Psoas muscle (tissue), 8 donors: ENCODE data around the gene ZNF512. TPM values are rescaled to one million over a fixed set of nuclear protein-coding genes. Genes with fewer than 3 reads are reported as not detected.
"Not testable (repeated sequence)": the region's sequence is repeated elsewhere in the genome, so short reads cannot be mapped to it uniquely, and the experiment has no call there.

Source experiments
- ATAC-seq, 4 donors: fragments of 200-7000 bp; cut with Tn5 transposase; one replicate each; pipeline ENCODE4 v1.9.1; 2020; ENCODE audit warnings: moderate library complexity in 3 of 4, mild to moderate bottlenecking in 2 of 4
- DNase-seq, 2 donors: peaks; one replicate each; pipeline ENCODE4 v3.0.0-alpha.2; 2020
- H3K27ac ChIP-seq: fragments of 200-600 bp; one replicate; pipeline ENCODE4 v1.8.0; 2022
- H3K27me3 ChIP-seq, 3 donors: fragments of 200-600 bp in 1 of 3; one replicate each; pipeline versions ENCODE4 v1.6.1 to v1.8.0; 2013 to 2022; ENCODE audit warnings: low read length in 2 of 3, mild to moderate bottlenecking in 2 of 3, moderate library complexity in 1 of 3; ENCODE audit not compliant: insufficient read depth in 3 of 3
- H3K36me3 ChIP-seq, 2 donors: fragments of 200-600 bp in 1 of 2; one replicate each; pipeline versions ENCODE4 v1.6.1 to v1.8.0; 2013 to 2022; ENCODE audit warnings: low read depth in 1 of 2, mild to moderate bottlenecking in 1 of 2, moderate library complexity in 1 of 2; ENCODE audit not compliant: insufficient read depth in 1 of 2
- H3K4me1 ChIP-seq: fragments of 200-600 bp; one replicate; pipeline ENCODE4 v1.8.0; 2022
- H3K4me3 ChIP-seq: fragments of 200-600 bp; one replicate; pipeline ENCODE4 v1.8.0; 2022; ENCODE audit warnings: mild to moderate bottlenecking
- H3K9me3 ChIP-seq: fragments of 200-600 bp; one replicate; pipeline ENCODE4 v1.8.0; 2022
- CTCF ChIP-seq: fragments of 200-600 bp; IDR thresholded peaks from one replicate; pipeline ENCODE4 v1.8.0; 2022; ENCODE audit warnings: antibody characterized with exemption
- WGBS, 3 donors: extraction: QIAGEN DNeasy Blood & Tissue Kit; methylation state at CpG; one replicate each; pipeline versions ENCODE4 v1.1.6 to v1.1.7; 2013; 5-methylcytosine and 5-hydroxymethylcytosine counted together
- intact Hi-C, 2 donors: fragments of 100-400 bp; cut with DNase I; formaldehyde crosslinking; loops; one replicate each; pipeline versions ENCODE4 v1.11.0 to v1.14.2; 2022
- polyA plus RNA-seq, 3 donors: library from polyadenylated mRNA; stranded (reverse); fragments of 200-250 nt; gene quantifications; one replicate each; pipeline ENCODE4 v1.2.3, GENCODE V29; 2013
- total RNA-seq, 4 donors: library from RNA; stranded (reverse); fragmentation: NEBNext Ultra II Directional in 2 of 4; extraction: Animal tissue kit (Norgen Biotek cat#: 25700) in 2 of 4; gene quantifications; one replicate each; pipeline versions ENCODE4 v1.2.1 to v1.2.4, GENCODE V29; 2021 to 2023
- donor health status: healthy with polysubstance abuse.
- donor health status: DM: no; HTN: no; CAD: no; lungs with moderate emphysema.
- donor health status: Bipolar disorder and iron deficiency.
- donor health status: healthy.
- donor health status: DM: yes; HTN: yes; CAD: no.
- donor health status: DM: no; HTN: no; CAD: no.
- donor health status: DM: no; HTN: no; CAD: no.
- donor health status: DM: yes; HTN: yes; CAD: no.

Gene ZNF512
- total and polyA plus RNA-seq, 7 donors, result 5.1 to 17.0 (median 9.4) TPM

DNA sequence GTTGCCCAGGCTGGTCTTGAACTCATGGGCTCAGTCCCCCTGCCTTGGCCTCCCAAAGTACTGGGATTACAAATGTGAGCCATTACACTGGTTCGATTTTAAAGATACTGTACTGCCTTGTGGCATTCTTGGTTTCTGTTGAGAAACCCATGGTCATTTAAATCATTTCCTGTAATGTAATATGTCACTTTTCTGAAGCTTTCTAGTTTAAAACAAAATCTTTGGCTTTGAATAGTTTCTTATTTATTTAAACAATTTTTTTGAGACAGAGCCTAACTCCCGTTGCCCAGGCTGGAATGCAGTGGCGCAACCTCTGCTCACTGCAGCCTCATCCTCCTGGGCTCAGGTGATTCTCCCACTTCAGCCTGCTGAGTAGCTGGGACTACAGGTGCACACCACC lies 8.9 kb downstream of the ZNF512 start:
- peaks cover 7% of the 10 kb centered on the region for H3K9me3 ChIP-seq
- no peaks in the 10 kb centered on the region for H3K4me1 ChIP-seq
- H3K27me3 ChIP-seq, result no peaks in the 10 kb centered on the region
- DNase-seq (no peak), ATAC-seq (no peak)
- WGBS, 3 donors, result 95 to 99% (median 98%) methylated on average over 3 of the region's 3 CpGs
- intact Hi-C loops, result no loop called here
- H3K36me3 ChIP-seq, result no peaks in the 10 kb centered on the region
- no peak overlapping the region for H3K4me3 ChIP-seq
- H3K27ac ChIP-seq, result no peak overlapping the region
- no peak for TF ChIP-seq CTCF

DNA sequence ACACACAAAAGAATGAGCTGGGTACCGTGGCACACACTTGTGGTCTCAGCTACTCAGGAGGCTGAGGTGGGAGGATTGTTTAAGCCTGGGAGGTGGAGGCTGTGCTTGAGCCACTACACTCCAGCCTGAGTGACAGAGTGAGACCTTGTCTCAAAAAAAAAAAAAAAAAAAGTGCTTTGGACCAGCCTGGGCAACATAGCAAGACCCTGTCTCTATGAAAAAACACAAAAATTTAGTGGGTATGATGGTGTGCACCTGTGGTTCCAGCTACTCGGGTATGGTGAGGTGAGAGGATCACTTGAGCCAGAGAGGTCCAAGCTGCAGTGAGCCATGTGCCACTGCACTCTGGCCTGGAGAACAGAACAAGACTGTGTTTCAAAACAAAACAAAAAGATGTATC lies 10.4 kb downstream of the ZNF512 start:
- intact Hi-C loops, result no loop called here
- peaks cover 7% of the 10 kb centered on the region for H3K9me3 ChIP-seq

GRCh38 chr2:27594020-27594703 lies 11.3 kb downstream of the ZNF512 start:
- ATAC-seq, H3K4me1 ChIP-seq, H3K36me3 ChIP-seq, DNase-seq, H3K27me3 ChIP-seq, H3K27ac ChIP-seq, intact Hi-C loops, H3K9me3 ChIP-seq, H3K4me3 ChIP-seq: not testable (repeated sequence)
- 98 to 99% (median 98%) methylated on average over 45 of the region's 45 CpGs for WGBS, 3 donors

More for the DNA sequence above, 10.4 kb downstream of the ZNF512 start:
- no peak for DNase-seq
- Histone ChIP-seq H3K36me3 (no peaks in the 10 kb centered on the region), H3K4me1 (no peaks in the 10 kb centered on the region), H3K4me3 (no peak overlapping the region), H3K27ac (no peak overlapping the region), H3K27me3 (no peaks in the 10 kb centered on the region)
- TF ChIP-seq CTCF, result no peak
- ATAC-seq, result no peak
- 97 to 100% (median 100%) methylated on average over 2 of the region's 2 CpGs for WGBS, 3 donors

- ATAC-seq, intact Hi-C loops, H3K4me3 ChIP-seq, H3K27ac ChIP-seq, DNase-seq, H3K4me1 ChIP-seq, H3K9me3 ChIP-seq, H3K27me3 ChIP-seq: not testable (repeated sequence)
- WGBS, 3 donors, result 97 to 99% (median 99%) methylated on average over 9 of the region's 9 CpGs
- H3K36me3 ChIP-seq, result peaks cover 4 to 15% of the 10 kb centered on the region in 2 donors
These were observed 12.6 kb downstream of the ZNF512 start for GRCh38 chr2:27595412-27595811.

- intact Hi-C loops, result no loop called here
- WGBS, 3 donors, result 96 to 100% (median 97%) methylated on average over 1 of the region's 1 CpG
- ATAC-seq (no peak), DNase-seq (no peak)
- no peak overlapping the region for H3K27ac ChIP-seq
- H3K27me3 ChIP-seq, result no peaks in the 10 kb centered on the region
- H3K4me3 ChIP-seq, result no peak overlapping the region
- no peak for TF ChIP-seq CTCF
- peaks cover 4 to 27% of the 10 kb centered on the region in 2 donors for H3K36me3 ChIP-seq
- no peaks in the 10 kb centered on the region for H3K4me1 ChIP-seq
- H3K9me3 ChIP-seq, result peaks cover 7% of the 10 kb centered on the region
These were observed 13.8 kb downstream of the ZNF512 start for GRCh38 chr2:27596627-27597026.

DNA sequence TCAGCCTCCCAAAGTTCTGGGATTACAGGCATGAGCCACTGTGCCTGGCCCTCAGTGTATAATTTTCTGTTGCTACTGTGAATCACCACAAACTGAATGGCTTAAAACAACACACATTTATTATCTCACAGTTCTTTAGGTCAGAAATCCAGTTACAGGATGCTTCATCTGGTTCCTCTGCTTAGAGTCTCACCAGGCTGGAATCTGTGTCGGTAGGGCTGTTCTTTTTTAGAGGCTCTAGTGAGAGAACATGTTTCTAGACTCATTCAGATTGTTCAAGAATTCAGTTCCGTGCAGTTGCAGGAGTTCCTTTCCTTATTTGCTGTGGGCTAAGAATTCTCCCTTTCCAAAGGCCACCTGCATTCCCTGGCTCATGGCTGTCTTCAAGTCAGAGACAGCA lies 23.8 kb downstream of the ZNF512 start:
- TF ChIP-seq CTCF, result no peak
- H3K36me3 ChIP-seq, result peaks cover 11 to 81% of the 10 kb centered on the region in 2 donors
- 87 to 95% (median 92%) methylated on average over 2 of the region's 2 CpGs for WGBS, 3 donors

More for the DNA sequence above, 23.8 kb downstream of the ZNF512 start:
- no peak overlapping the region for H3K27ac ChIP-seq
- H3K4me1 ChIP-seq, result no peaks in the 10 kb centered on the region
- intact Hi-C loops, result no loop called here
- H3K4me3 ChIP-seq, result no peak overlapping the region
- ATAC-seq (no peak), DNase-seq (no peak)
- H3K27me3 ChIP-seq, result no peaks in the 10 kb centered on the region
- H3K9me3 ChIP-seq, result no peaks in the 10 kb centered on the region
